NCI-H2196 (cell line): ENCODE measurements around the gene TCF20.

Experiments
- DNase-seq: peaks from one replicate; lab custom pipeline; 2025; ENCODE audit not compliant: unreplicated experiment; lab: John Stamatoyannopoulos, UW

TCF20 gene

GRCh38 chr22:42261296-42261695 lies 9.2 kb downstream of the TCF20 start:
- no peak for DNase-seq

GRCh38 chr22:42258126-42258525 lies 12.3 kb downstream of the TCF20 start:
- DNase-seq = no peak

DNA sequence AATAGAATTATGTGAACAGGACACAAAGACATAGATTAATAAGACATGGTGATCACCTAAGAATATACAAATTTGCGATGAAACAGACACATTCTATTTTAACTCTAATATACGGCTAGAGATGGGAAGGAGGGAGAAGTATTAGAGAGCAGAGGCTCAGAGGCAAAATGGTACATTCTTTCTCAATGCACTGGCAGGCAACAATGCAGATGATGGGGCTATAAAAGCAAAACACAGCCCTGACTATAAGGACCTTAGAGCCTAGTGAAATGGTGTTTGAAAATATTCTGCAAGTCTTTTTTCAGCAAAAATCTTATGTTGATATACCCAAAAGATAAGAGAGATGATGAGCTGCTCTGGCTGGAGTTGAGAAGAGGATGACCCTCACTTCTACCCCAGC lies 13.1 kb downstream of the TCF20 start:
- DNase-seq = no peak

- DNase-seq = no peak
These were observed 13.5 kb downstream of the TCF20 start for GRCh38 chr22:42256930-42257329.

- no peak for DNase-seq
These were observed 14.2 kb downstream of the TCF20 start for GRCh38 chr22:42256220-42256619.

DNA sequence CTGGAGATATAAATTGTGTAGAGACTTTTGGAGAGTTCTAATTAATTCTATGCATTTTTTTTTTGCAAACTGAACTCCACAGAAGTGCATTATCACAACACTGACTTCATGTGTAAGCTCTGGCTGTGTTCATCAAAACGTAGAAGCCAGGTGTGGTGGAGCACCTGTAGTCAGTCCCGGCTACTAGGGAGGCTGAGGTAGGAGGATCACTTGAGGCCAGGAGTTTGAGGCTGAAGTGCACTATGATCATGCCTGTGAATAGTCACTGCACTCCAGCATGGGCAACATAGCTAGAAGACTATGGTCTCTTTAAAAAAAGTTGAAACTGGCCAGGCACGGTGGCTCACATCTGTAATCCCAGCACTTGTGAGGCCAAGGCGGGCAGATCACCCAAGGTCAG lies 20.6 kb downstream of the TCF20 start:
- no peak for DNase-seq

DNA sequence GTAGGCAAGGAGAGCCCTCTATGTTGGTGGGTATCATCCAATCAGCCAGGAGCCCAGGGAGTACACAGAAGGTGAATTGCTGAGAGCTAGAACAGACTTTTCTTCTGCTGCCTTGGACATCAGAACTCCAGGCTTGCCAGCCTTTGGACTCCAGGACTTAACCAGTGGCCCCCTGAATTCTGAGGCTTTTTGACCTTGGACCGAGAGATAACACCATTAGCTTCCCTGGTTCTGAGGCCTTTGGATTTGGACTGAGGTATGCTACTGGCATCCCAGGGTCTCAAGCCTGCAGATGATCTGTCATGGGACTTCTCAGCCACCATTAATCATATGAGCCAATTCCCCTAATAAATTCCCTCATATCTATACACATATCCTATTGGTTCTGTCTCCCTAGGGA lies 21.5 kb downstream of the TCF20 start:
- no peak for DNase-seq

- no peak for DNase-seq
These were observed 22.9 kb downstream of the TCF20 start for GRCh38 chr22:42247596-42247995.

- no peak for DNase-seq
These were observed 26.7 kb downstream of the TCF20 start for GRCh38 chr22:42243802-42244060.

- no peak for DNase-seq
These were observed 33.6 kb downstream of the TCF20 start for GRCh38 chr22:42236848-42237247.

DNA sequence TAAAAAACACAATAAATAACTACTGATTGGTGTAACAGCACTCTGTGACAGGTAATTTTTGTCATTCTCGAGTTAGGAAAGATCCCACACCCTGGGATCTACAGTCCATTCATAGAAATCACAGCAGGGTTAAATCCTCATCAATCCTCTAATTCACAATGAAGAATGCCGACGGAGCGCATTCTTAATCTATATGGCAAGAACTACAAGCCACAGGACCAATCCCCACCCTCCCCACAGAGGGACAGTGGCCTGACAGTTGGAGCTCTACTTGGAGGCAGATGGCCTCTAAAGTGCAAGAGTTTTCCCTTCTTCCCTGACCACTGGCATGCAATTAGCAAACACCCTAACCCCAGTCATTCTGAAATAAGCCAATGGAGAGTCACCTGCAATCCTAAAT lies 34.2 kb downstream of the TCF20 start:
- DNase-seq = no peak

GRCh38 chr22:42233879-42234278 lies 36.6 kb downstream of the TCF20 start:
- DNase-seq = no peak

DNA sequence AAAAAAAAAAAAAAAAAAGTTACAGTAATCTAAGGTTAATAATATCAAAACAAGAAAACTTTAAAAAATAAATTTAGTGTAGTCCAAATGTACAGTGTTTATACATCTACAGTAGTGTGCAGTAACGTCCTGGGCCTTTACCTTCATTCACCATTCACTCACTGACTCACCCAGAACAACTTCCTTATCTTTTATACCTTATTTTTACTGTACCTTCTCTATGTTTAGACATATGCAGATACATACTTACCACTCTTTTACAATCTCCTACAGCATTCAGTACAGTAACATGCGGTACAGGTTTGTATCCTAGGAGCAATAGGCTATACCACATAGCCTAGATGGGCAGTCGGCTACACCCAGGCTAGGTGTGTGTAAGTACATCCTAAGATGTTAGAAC lies 38.5 kb downstream of the TCF20 start:
- DNase-seq = no peak

GRCh38 chr22:42229455-42230149 lies 40.9 kb downstream of the TCF20 start:
- no peak for DNase-seq

GRCh38 chr22:42228483-42228882 lies 42.0 kb downstream of the TCF20 start:
- no peak for DNase-seq

DNA sequence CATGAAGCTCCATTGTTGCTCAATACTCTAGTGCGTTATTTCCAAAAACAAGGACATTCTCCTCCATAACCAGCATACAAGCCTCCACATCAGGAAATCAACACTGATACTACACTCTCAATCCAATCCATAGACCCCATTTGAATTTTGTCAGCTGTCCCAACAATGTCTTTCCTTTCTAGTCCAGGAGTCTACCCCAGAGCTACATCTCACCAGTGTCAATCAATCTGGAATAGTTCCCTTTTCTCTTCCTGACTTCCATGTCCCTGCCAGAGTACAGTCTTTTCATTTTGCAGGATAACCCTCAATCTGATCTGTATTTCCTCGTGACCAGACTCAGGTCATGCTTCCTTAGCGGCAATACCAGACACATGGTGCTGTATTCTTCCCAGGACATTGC lies 43.0 kb downstream of the TCF20 start:
- DNase-seq = no peak

GRCh38 chr22:42225841-42226240 lies 44.6 kb downstream of the TCF20 start:
- no peak for DNase-seq

DNA sequence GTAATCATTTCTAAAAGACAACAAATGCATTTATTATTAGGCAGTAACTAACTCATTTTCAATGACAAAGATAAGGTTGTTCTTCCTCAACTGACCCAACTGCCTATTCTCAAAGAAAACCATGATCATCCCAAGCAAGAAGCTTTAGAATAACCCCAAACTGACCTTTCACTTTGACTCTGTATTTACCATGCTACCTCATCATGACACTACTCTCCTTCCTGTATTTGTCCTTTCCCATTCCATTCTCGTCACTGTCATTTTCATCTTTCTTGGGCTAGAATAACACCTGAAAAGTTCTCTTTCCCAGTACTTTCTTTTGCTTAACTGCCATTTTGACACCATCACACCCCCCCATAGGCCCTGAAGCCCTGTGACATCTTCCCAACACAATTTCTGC lies 48.3 kb downstream of the TCF20 start:
- no peak for DNase-seq
